ENCODE results near the gene MKX.

Gene MKX

GRCh38 chr10:27746397-27747095 is 927 bp upstream of the MKX start:
- H3K27ac Mint-ChIP-seq, result peak overlapping the region; percentile 40
- no peaks in the 10 kb centered on the region for H3K36me3 Mint-ChIP-seq (ENCODE audit: low read depth)
- no peaks in the 10 kb centered on the region for H3K9me3 Mint-ChIP-seq
- peaks cover 44% of the 10 kb centered on the region for H3K4me1 Mint-ChIP-seq (ENCODE audit: low read depth)
- peak overlapping the region; percentile 48 for H3K4me3 Mint-ChIP-seq
- peak; percentile 52 for DNase-seq
- peaks cover 74% of the 10 kb centered on the region for H3K27me3 Mint-ChIP-seq

DNA sequence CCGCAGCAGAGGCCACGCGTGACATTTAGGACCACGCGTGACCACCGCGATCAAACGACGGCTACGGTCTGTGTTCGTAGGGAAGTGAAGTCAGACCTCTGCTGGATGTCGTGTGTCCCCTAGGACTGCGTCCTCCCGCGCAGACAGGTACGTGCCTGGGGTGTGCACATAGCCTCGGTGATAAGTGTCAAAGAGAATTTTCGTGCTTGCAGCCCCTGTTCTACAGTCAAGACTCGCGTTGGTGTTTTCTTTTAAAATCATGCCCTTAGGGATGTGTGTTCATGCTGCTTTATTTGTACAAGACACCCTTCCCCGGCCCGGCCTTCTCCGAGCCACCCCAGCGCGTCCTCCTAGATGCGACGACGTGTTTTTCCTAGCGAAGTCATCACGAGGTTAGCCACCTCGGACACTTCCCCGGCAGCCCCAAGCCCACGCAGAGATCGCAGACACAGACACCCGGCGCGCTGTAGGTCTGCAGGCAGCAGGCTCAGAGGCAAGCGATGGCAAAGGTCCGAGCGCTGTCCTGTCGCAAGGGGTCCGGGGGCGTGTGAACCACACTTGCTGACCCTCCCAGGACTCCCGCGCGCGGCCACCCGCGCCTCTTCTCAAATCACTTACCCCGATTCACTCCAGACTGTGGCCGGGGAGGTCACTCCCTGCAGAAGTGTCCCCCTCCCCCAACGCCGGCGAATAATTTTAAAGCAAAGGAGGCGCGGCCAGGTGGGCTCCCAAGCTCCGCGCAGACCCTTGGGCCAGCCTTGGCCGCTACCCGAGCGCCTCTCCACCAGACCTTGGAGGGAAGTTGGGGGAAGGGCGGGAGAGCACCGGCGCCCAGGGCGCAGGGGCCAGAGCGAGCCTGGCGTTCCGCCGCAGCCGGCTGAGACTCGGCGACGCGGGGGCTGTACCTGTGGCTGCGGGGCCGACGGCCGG is 552 bp downstream of the MKX start:
- Mint-ChIP-seq H3K4me1 (ENCODE audit: low read depth) (peaks cover 53% of the 10 kb centered on the region), H3K36me3 (ENCODE audit: low read depth) (no peaks in the 10 kb centered on the region), H3K4me3 (peak overlapping the region; percentile 67), H3K9me3 (no peaks in the 10 kb centered on the region), H3K27me3 (peaks cover 77% of the 10 kb centered on the region), H3K27ac (peak overlapping the region; percentile 75)
- peak; percentile 56 for DNase-seq

- peak overlapping the region; percentile 67 for H3K4me3 Mint-ChIP-seq
- peaks cover 53% of the 10 kb centered on the region for H3K4me1 Mint-ChIP-seq (ENCODE audit: low read depth)
- H3K27me3 Mint-ChIP-seq, result peaks cover 72% of the 10 kb centered on the region
- H3K27ac Mint-ChIP-seq, result peak overlapping the region; percentile 77
- H3K9me3 Mint-ChIP-seq, result no peaks in the 10 kb centered on the region
- H3K36me3 Mint-ChIP-seq (ENCODE audit: low read depth), result no peaks in the 10 kb centered on the region
- peak; percentile 64 for DNase-seq
Observed at GRCh38 chr10:27743877-27744801, 1.5 kb downstream of the MKX start.

- H3K4me3 Mint-ChIP-seq, result peak overlapping the region; percentile 67
- peaks cover 52% of the 10 kb centered on the region for H3K4me1 Mint-ChIP-seq (ENCODE audit: low read depth)
- no peaks in the 10 kb centered on the region for H3K36me3 Mint-ChIP-seq (ENCODE audit: low read depth)
- no peaks in the 10 kb centered on the region for H3K9me3 Mint-ChIP-seq
- peak overlapping the region; percentile 81 for H3K27ac Mint-ChIP-seq
- peaks cover 73% of the 10 kb centered on the region for H3K27me3 Mint-ChIP-seq
- DNase-seq, result peak; percentile 75
Observed at GRCh38 chr10:27743012-27743876, 2.4 kb downstream of the MKX start.

GRCh38 chr10:27742195-27743011 is 3.2 kb downstream of the MKX start:
- Mint-ChIP-seq H3K4me1 (ENCODE audit: low read depth) (peaks cover 50% of the 10 kb centered on the region), H3K27ac (peak overlapping the region; percentile 81), H3K36me3 (ENCODE audit: low read depth) (no peaks in the 10 kb centered on the region), H3K27me3 (peaks cover 77% of the 10 kb centered on the region), H3K9me3 (no peaks in the 10 kb centered on the region), H3K4me3 (peak overlapping the region; percentile 67)
- peak; percentile 90 for DNase-seq

- DNase-seq, result peak; percentile 39
- Mint-ChIP-seq H3K36me3 (ENCODE audit: low read depth) (no peaks in the 10 kb centered on the region), H3K27ac (no peak overlapping the region), H3K9me3 (no peaks in the 10 kb centered on the region), H3K4me3 (peak overlapping the region; percentile 48), H3K4me1 (ENCODE audit: low read depth) (peaks cover 42% of the 10 kb centered on the region), H3K27me3 (peaks cover 74% of the 10 kb centered on the region)
Observed at GRCh38 chr10:27741173-27742091, 4.2 kb downstream of the MKX start.

GRCh38 chr10:27736396-27736795 is 9.2 kb downstream of the MKX start:
- H3K27ac Mint-ChIP-seq, result no peak overlapping the region
- H3K36me3 Mint-ChIP-seq (ENCODE audit: low read depth), result no peaks in the 10 kb centered on the region
- H3K4me3 Mint-ChIP-seq, result no peak overlapping the region
- H3K4me1 Mint-ChIP-seq (ENCODE audit: low read depth), result peaks cover 8% of the 10 kb centered on the region
- peaks cover 62% of the 10 kb centered on the region for H3K27me3 Mint-ChIP-seq
- no peak for DNase-seq
- H3K9me3 Mint-ChIP-seq, result no peaks in the 10 kb centered on the region

DNA sequence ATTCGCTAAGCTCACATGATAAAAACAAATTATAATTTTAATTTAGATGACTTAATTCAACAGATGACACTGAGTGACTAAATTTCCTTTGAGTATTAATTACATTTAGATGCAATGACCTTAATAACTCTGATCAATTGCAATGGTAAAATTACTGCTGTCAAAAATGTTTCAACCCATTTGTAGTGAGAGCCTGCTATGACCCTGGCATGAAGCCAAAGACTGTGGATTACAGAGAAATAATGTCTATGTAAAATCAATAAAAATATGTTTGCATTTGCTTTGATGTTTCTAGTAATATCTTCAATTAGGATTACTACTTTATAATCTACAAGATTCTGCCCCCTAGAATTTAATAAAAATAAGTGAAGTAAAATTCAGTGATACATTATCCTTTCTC is 15.6 kb downstream of the MKX start:
- H3K4me3 Mint-ChIP-seq, result no peak overlapping the region
- DNase-seq, result no peak
- no peaks in the 10 kb centered on the region for H3K36me3 Mint-ChIP-seq (ENCODE audit: low read depth)
- H3K27me3 Mint-ChIP-seq, result peaks cover 37% of the 10 kb centered on the region
- no peaks in the 10 kb centered on the region for H3K9me3 Mint-ChIP-seq
- no peaks in the 10 kb centered on the region for H3K4me1 Mint-ChIP-seq (ENCODE audit: low read depth)
- H3K27ac Mint-ChIP-seq, result no peak overlapping the region

GRCh38 chr10:27728338-27728737 is 17.3 kb downstream of the MKX start:
- Mint-ChIP-seq H3K27me3 (peaks cover 38% of the 10 kb centered on the region), H3K27ac (no peak overlapping the region)

GRCh38 chr10:27724287-27724686 is 21.3 kb downstream of the MKX start:
- Mint-ChIP-seq H3K27me3 (peaks cover 45% of the 10 kb centered on the region), H3K9me3 (no peaks in the 10 kb centered on the region)
- DNase-seq, result no peak

More at GRCh38 chr10:27728338-27728737, 17.3 kb downstream of the MKX start:
- no peaks in the 10 kb centered on the region for H3K36me3 Mint-ChIP-seq (ENCODE audit: low read depth)
- no peaks in the 10 kb centered on the region for H3K9me3 Mint-ChIP-seq
- no peaks in the 10 kb centered on the region for H3K4me1 Mint-ChIP-seq (ENCODE audit: low read depth)
- H3K4me3 Mint-ChIP-seq, result no peak overlapping the region
- DNase-seq, result no peak

DNA sequence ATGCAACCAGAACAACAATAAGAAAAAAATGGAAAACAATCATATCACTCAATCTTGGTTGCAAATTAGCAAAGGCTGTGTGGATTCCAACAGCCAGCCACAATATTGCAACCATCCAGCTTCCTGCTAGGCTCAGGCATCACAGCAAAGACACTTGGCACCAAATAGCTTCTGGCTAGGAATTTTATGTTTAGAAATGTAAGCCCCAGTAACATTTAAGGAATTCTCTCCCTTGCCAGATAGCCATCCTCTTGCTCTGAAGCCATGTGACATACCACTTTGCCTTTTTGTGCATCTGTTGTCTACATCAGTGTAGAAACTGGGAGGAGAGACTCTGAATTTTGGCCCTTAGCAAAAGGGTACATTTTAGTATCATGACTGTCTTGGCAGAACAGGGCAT is 22.2 kb downstream of the MKX start:
- Mint-ChIP-seq H3K4me3 (no peak overlapping the region), H3K27ac (no peak overlapping the region), H3K27me3 (peaks cover 48% of the 10 kb centered on the region), H3K9me3 (no peaks in the 10 kb centered on the region), H3K4me1 (ENCODE audit: low read depth) (no peaks in the 10 kb centered on the region), H3K36me3 (ENCODE audit: low read depth) (no peaks in the 10 kb centered on the region)
- DNase-seq, result no peak

More at GRCh38 chr10:27724287-27724686, 21.3 kb downstream of the MKX start:
- no peak overlapping the region for H3K4me3 Mint-ChIP-seq
- no peaks in the 10 kb centered on the region for H3K36me3 Mint-ChIP-seq (ENCODE audit: low read depth)
- H3K4me1 Mint-ChIP-seq (ENCODE audit: low read depth), result no peaks in the 10 kb centered on the region
- H3K27ac Mint-ChIP-seq, result no peak overlapping the region

DNA sequence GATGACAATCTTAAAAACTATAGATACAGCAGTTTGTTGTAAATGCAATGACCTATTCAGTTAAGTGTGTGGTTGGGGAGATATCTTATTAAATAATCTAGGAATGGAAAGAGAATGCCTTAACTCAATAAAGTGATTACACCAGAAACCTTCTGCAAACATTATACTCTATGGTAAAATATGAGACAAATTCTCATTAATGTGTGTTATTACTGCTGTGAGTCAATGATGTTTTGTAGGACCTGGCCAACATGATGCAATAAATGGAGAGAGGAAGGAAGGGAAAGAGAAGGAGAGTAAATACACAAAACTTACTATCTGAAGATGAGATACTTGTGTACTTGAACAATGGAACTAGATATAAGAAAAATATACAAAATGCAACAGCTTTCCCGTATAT is 25.1 kb downstream of the MKX start:
- Mint-ChIP-seq H3K4me3 (no peak overlapping the region), H3K27ac (no peak overlapping the region), H3K27me3 (peaks cover 56% of the 10 kb centered on the region), H3K36me3 (ENCODE audit: low read depth) (no peaks in the 10 kb centered on the region), H3K9me3 (no peaks in the 10 kb centered on the region), H3K4me1 (ENCODE audit: low read depth) (no peaks in the 10 kb centered on the region)
- no peak for DNase-seq

All from activated T-cell treated with anti-CD3 and anti-CD28 coated beads, Interleukin-2, amount 50 U/mL, for 24 hours (primary cell).